Measurements from ENCODE around the gene LCOR.

- TF ChIP-seq EZH2phosphoT487 (IDR thresholded peaks at IDR 0.05; ENCODE audit: insufficient read depth, low read depth) (no peak), EZH2 (IDR thresholded peaks at IDR 0.05; ENCODE audit: insufficient read depth, poor library complexity, severe bottlenecking) (no peak)
These were observed 672 bp downstream of the LCOR start for GRCh38 chr10:96832721-96833219.

Data from GM23248 (cell line).